ENCODE results near the gene MOB3C. TPM values are rescaled to one million over a fixed set of nuclear protein-coding genes. Genes with fewer than 3 reads are reported as not detected.

The MOB3C gene
- polyA plus RNA-seq, 1 of the 3 experiments (the other 2 are of a cell fraction): 8.6 TPM

GRCh38 chr1:46596036-46596435 lies 20.6 kb downstream of the MOB3C start:
- Histone ChIP-seq H3K36me3 (replicated peaks in 1 of 2; ENCODE audit: control insufficient read depth in 1 of 2, insufficient read depth in 2 of 2, low read length in 1 of 2) (peaks cover 0 to 18% of the 10 kb centered on the region in 2 experiments), H2AFZ (ENCODE audit: low read depth) (no peak overlapping the region), H3K9me2 (no peaks in the 10 kb centered on the region), H3K4me1 (ENCODE audit: control insufficient read depth in 1 of 2, insufficient read depth in 2 of 2, low read depth in 1 of 2, low read length in 1 of 2) (no peaks in the 10 kb centered on the region), H3K4me2 (no peak overlapping the region), H3K9me3 (no peaks in the 10 kb centered on the region), H3K79me2 (ENCODE audit: insufficient read depth) (no peaks in the 10 kb centered on the region), H3K9ac (no peak overlapping the region), H3K27ac (ENCODE audit: low read depth in 2 of 2, low read length in 1 of 2) (no peak overlapping the region), H3K27me3 (ENCODE audit: insufficient read depth) (no peaks in the 10 kb centered on the region), H3K4me3 (ENCODE audit: low read depth in 2 of 2, low read length in 1 of 2) (no peak overlapping the region), H4K20me1 (ENCODE audit: insufficient read depth) (no peaks in the 10 kb centered on the region), H3F3A (replicated peaks; ENCODE audit: insufficient read depth) (no peaks in the 10 kb centered on the region)
- WGBS (ENCODE audit: low lambda C conversion rate): 82% methylated on average over 1 of the region's 1 CpG
- ChIA-PET CTCF (interaction anchor here (0.6 kb wide), 1 partner anchor 70 kb away, joined by 3 read pairs; no protein-coding TSS in a partner anchor), POLR2A (no interaction called here)
- no peak for TF ChIP-seq RCOR1 (IDR thresholded peaks at IDR 0.05; ENCODE audit: low read length)
- no peak for TF ChIP-seq FOSL2 (IDR thresholded peaks at IDR 0.05; ENCODE audit: borderline replicate concordance, low read depth)
- no peak for TF ChIP-seq FOXM1 (IDR thresholded peaks at IDR 0.05; ENCODE audit: low read depth)
- no peak for DNase-seq

GRCh38 chr1:46595127-46595526 lies 21.5 kb downstream of the MOB3C start:
- CTCF ChIA-PET: interaction anchor here (2.0 kb wide), 1 partner anchor 9 kb away, joined by 6 read pairs; the partner anchor contains the start of gene MKNK1
- POLR2A ChIA-PET: no interaction called here
- 98% methylated on average over 3 of the region's 3 CpGs for WGBS (ENCODE audit: low lambda C conversion rate)

More at GRCh38 chr1:46595127-46595526, 21.5 kb downstream of the MOB3C start:
- no peak for DNase-seq
- H3K9me2 ChIP-seq: no peaks in the 10 kb centered on the region
- TF ChIP-seq ZBTB33 (IDR thresholded peaks at IDR 0.05; ENCODE audit: borderline replicate concordance, low read depth) (no peak), EZH2phosphoT487 (IDR thresholded peaks at IDR 0.05; ENCODE audit: borderline replicate concordance, low read depth) (no peak), GABPA (IDR thresholded peaks at IDR 0.05; ENCODE audit: low read depth) (no peak), RFX5 (IDR thresholded peaks at IDR 0.05; ENCODE audit: low read length) (no peak), CHD2 (IDR thresholded peaks at IDR 0.05; ENCODE audit: low read length, partially characterized antibody) (no peak), REST (IDR thresholded peaks at IDR 0.05; ENCODE audit: low read depth, low read length) (no peak), POLR2AphosphoS5 (IDR thresholded peaks at IDR 0.05; ENCODE audit: low read depth, low read length) (no peak), CTCF (IDR thresholded peaks at IDR 0.05) (no peak), MAX (IDR thresholded peaks at IDR 0.05; ENCODE audit: low read depth) (no peak), FOXJ3 (CRISPR knock-in tag; IDR thresholded peaks at IDR 0.05) (no peak), SIN3A (IDR thresholded peaks at IDR 0.05; ENCODE audit: borderline replicate concordance, low read depth, low read length) (no peak), ELF1 (IDR thresholded peaks at IDR 0.05) (no peak), RXRA (IDR thresholded peaks at IDR 0.05; ENCODE audit: borderline replicate concordance, low read depth) (no peak), RAD21 (IDR thresholded peaks at IDR 0.05; ENCODE audit: low read length) (no peak), TAF1 (IDR thresholded peaks at IDR 0.05; ENCODE audit: borderline replicate concordance, low read depth, low read length) (no peak), EP300 (IDR thresholded peaks at IDR 0.05; ENCODE audit: borderline replicate concordance in 1 of 2, low read depth in 1 of 2, low read length in 1 of 2) (no peak), NFIC (IDR thresholded peaks at IDR 0.05; ENCODE audit: borderline replicate concordance) (no peak), FOXM1 (IDR thresholded peaks at IDR 0.05; ENCODE audit: low read depth) (no peak)
- H2AFZ ChIP-seq (ENCODE audit: low read depth): no peak overlapping the region
- no peak overlapping the region for H3K27ac ChIP-seq (ENCODE audit: low read depth in 2 of 2, low read length in 1 of 2)
- H3K9me3 ChIP-seq: no peaks in the 10 kb centered on the region
- H3K4me2 ChIP-seq: no peak overlapping the region
- peaks cover 0 to 20% of the 10 kb centered on the region in 2 experiments for H3K36me3 ChIP-seq (replicated peaks in 1 of 2; ENCODE audit: control insufficient read depth in 1 of 2, insufficient read depth in 2 of 2, low read length in 1 of 2)
- no peaks in the 10 kb centered on the region for H4K20me1 ChIP-seq (ENCODE audit: insufficient read depth)
- H3K79me2 ChIP-seq (ENCODE audit: insufficient read depth): no peaks in the 10 kb centered on the region
- no peaks in the 10 kb centered on the region for H3K4me1 ChIP-seq (ENCODE audit: control insufficient read depth in 1 of 2, insufficient read depth in 2 of 2, low read depth in 1 of 2, low read length in 1 of 2)
- H3F3A ChIP-seq (replicated peaks; ENCODE audit: insufficient read depth): no peaks in the 10 kb centered on the region
- H3K9ac ChIP-seq: no peak overlapping the region
- H3K27me3 ChIP-seq (ENCODE audit: insufficient read depth): no peaks in the 10 kb centered on the region
- H3K4me3 ChIP-seq (ENCODE audit: low read depth in 2 of 2, low read length in 1 of 2): no peak overlapping the region
